Measurements from ENCODE around the gene FNBP1L. TPM values are rescaled to one million over a fixed set of nuclear protein-coding genes. Genes with fewer than 3 reads are reported as not detected.

Gene FNBP1L
- total RNA-seq, 6 experiments from 2014 or later, result 1.0 to 6.2 (median 1.2) TPM

DNA sequence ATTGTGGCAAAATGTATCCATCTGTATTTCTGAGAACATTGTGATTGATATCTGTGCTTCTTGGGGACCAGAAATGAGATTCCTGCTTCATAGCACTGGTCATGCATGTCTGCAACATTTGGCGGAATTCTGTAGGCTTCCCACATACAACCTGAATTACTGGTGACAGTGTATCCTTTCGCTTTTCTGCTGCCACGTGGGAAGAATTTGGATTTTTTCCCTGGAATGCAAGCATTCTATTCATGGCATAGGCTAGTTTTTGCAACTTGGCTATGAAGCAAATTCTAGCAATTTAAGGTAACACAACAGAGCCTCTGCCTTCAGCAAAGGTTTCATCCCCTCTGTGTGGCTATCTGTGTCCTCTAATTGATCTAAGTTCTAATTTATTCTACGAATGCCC lies 147.8 kb downstream of the FNBP1L start:
- no peak for DNase-seq
- Mint-ChIP-seq H3K36me3 (ENCODE audit: low read depth) (peaks cover 17% of the 10 kb centered on the region), H3K27ac (peak overlapping the region; percentile 94)

DNA sequence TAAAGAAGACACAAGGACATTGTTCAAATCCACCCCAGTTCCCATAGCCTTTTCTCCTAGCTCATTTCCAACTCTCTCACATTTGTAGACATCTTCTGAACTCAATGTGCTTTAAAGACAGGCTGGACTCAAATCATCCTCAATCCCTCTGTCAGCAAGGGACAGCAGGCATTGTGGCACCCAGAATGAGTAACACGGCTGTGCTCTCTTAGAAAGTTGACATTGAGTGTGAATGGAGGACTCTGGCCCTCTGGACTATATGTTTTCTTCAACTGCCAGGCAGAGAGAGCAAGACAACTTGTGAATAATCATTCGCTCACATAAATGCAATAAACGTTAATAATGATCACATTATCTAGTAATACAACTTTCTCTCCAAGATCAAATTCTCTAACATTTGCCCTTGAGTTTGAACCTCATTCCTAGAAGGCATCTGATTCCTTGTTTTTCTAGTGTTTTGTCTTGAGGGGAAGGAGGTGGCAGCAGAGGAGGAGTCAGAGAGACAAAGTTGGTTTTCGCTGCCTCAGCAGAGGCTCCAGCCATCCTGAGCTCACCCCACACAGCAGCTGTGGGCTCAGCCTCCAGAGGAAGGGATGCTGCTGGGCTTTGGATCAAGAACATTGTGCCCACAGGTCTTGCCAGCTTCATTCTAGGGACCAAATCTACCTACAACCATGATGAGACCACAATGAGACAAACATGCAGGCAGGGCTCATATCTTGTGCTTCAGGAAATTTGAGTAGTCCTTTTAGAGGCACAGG lies 148.6 kb downstream of the FNBP1L start:
- H3K4me1 Mint-ChIP-seq (ENCODE audit: low read depth), result peaks cover 88% of the 10 kb centered on the region
- H3K27ac Mint-ChIP-seq, result peak overlapping the region; percentile 94
- peaks cover 2% of the 10 kb centered on the region for H3K27me3 Mint-ChIP-seq (ENCODE audit: insufficient read depth)
- no peak for DNase-seq
- peaks cover 14% of the 10 kb centered on the region for H3K36me3 Mint-ChIP-seq (ENCODE audit: low read depth)
- TF ChIP-seq, protein P1, sequence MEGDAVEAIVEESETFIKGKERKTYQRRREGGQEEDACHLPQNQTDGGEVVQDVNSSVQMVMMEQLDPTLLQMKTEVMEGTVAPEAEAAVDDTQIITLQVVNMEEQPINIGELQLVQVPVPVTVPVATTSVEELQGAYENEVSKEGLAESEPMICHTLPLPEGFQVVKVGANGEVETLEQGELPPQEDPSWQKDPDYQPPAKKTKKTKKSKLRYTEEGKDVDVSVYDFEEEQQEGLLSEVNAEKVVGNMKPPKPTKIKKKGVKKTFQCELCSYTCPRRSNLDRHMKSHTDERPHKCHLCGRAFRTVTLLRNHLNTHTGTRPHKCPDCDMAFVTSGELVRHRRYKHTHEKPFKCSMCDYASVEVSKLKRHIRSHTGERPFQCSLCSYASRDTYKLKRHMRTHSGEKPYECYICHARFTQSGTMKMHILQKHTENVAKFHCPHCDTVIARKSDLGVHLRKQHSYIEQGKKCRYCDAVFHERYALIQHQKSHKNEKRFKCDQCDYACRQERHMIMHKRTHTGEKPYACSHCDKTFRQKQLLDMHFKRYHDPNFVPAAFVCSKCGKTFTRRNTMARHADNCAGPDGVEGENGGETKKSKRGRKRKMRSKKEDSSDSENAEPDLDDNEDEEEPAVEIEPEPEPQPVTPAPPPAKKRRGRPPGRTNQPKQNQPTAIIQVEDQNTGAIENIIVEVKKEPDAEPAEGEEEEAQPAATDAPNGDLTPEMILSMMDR (IDR thresholded peaks at IDR 0.05), result no peak
- no peak overlapping the region for H3K4me3 Mint-ChIP-seq
- H3K9me3 Mint-ChIP-seq, result no peaks in the 10 kb centered on the region

More for the DNA sequence above, 147.8 kb downstream of the FNBP1L start:
- 0 out of 2 replicates have a peak overlapping the region, but pooled peaks have one; percentile 9 for H3K4me3 Mint-ChIP-seq
- H3K4me1 Mint-ChIP-seq (ENCODE audit: low read depth), result peaks cover 85% of the 10 kb centered on the region
- TF ChIP-seq, protein P1 (IDR thresholded peaks at IDR 0.05), result no peak
- H3K9me3 Mint-ChIP-seq, result no peaks in the 10 kb centered on the region
- H3K27me3 Mint-ChIP-seq (ENCODE audit: insufficient read depth), result peaks cover 4% of the 10 kb centered on the region; the same call in 1 of the 2 replicates

DNA sequence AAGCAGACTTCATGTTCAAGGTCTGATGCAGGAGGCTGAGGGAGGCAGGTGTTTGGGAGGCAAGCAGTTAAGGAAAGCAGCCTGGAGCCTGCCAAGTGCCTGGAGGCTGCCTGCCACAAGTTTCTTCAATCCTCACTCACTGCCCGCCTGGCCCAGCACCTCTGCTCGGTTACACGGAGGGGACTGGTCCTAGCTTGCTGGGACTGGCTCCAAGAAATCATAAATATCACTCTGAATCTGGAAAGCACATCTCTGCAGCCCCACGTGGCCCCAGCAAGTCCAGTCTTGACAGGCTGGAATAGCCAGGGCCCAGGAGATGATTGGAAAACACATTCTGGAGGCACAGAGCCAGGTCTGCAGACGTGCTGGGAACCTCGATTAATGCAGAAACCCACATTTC lies 149.8 kb downstream of the FNBP1L start:
- Mint-ChIP-seq H3K36me3 (ENCODE audit: low read depth) (peaks cover 7% of the 10 kb centered on the region), H3K27me3 (ENCODE audit: insufficient read depth) (peaks cover 1% of the 10 kb centered on the region), H3K9me3 (no peaks in the 10 kb centered on the region), H3K27ac (peak overlapping the region; percentile 56), H3K4me3 (no peak overlapping the region), H3K4me1 (ENCODE audit: low read depth) (peaks cover 83% of the 10 kb centered on the region)
- TF ChIP-seq, protein P1 (IDR thresholded peaks at IDR 0.05), result no peak
- no peak for DNase-seq

DNA sequence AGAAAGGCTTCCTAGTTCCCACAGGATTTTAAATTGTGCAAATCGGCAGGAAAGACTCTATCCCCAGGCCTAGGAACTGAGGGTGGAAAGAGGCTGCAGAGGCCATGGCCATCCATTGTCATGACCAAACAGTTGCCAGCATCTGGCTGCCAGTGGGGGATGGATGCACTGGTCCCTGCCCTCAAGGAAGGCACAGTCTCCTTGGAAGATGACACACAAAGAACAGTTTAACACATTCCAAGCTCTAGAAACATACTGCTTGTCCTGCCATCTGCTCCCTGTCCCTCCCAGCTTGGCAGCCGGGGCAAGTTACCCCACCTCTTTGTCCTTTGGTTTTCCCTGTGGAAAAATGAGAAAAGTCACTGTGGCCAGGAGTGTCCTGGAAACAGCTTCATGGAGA lies 150.5 kb downstream of the FNBP1L start:
- Mint-ChIP-seq H3K4me3 (no peak overlapping the region), H3K9me3 (no peaks in the 10 kb centered on the region), H3K36me3 (ENCODE audit: low read depth) (peaks cover 7% of the 10 kb centered on the region), H3K4me1 (ENCODE audit: low read depth) (peaks cover 83% of the 10 kb centered on the region), H3K27ac (peak overlapping the region; percentile 78), H3K27me3 (ENCODE audit: insufficient read depth) (peaks cover 1% of the 10 kb centered on the region)
- TF ChIP-seq, protein P1 (IDR thresholded peaks at IDR 0.05), result no peak
- DNase-seq, result no peak

DNA sequence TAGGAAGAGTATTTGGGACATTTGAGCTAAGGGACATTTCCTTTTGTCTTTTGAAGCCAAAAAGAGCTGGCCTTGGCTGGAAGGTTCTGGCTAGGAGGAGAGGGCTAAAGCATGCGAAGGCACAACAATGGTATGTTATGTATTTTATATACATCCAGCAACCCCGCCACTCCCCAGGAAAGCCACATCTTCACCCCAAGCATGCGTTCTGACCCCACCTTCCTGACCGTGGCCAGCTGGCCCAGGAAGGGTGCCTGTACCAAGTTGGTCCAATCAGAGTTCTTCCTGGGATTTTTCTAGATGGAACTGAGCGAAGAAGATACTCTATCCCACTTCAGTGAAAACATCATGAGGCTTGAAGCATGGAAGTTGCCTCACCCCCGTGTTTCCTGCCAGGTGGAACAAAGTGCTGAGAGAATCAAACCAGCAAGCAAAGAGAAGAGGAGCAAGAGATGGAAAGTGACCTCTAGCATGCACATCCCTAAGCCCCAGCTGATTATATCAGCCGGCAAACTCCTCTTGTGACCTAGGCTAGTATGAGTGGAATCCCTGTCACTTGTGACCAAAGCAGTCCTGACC lies 151.0 kb downstream of the FNBP1L start:
- H3K4me1 Mint-ChIP-seq (ENCODE audit: low read depth), result peaks cover 83% of the 10 kb centered on the region
- no peaks in the 10 kb centered on the region for H3K9me3 Mint-ChIP-seq
- H3K36me3 Mint-ChIP-seq (ENCODE audit: low read depth), result peaks cover 7% of the 10 kb centered on the region
- TF ChIP-seq, protein P1 (IDR thresholded peaks at IDR 0.05), result no peak
- peaks cover 1% of the 10 kb centered on the region for H3K27me3 Mint-ChIP-seq (ENCODE audit: insufficient read depth)
- no peak overlapping the region for H3K4me3 Mint-ChIP-seq
- no peak for DNase-seq
- peak overlapping the region; percentile 78 for H3K27ac Mint-ChIP-seq

Data from HFFc6 (cell line).